ENCODE measurements around the gene ICA1L.
"Not testable (repeated sequence)": the region's sequence is repeated elsewhere in the genome, so short reads cannot be mapped to it uniquely, and the experiment has no call there.

ICA1L gene

GRCh38 chr2:202871300-202872141 is at the start of gene ICA1L:
Gene ICA1L, minus strand, starts transcription at chr2:202871766. Its CDS starts 42,757 bp downstream, at chr2:202829009.
- no peak for FAIRE-seq
- DNase-seq (ENCODE audit: insufficient read length, low spot score): peak; percentile 50

- DNase-seq (ENCODE audit: insufficient read length, low spot score) (no peak), FAIRE-seq (no peak)
These were observed 47.3 kb upstream of the ICA1L start for GRCh38 chr2:202918860-202919259.

GRCh38 chr2:202912342-202913201 is 41.0 kb upstream of the ICA1L start:
- not testable (repeated sequence) for DNase-seq (ENCODE audit: insufficient read length, low spot score); FAIRE-seq

GRCh38 chr2:202911512-202912341 is 40.2 kb upstream of the ICA1L start, which contains the start of the genes CARF and WDR12:
Gene CARF, plus strand, starts transcription at chr2:202912275. Its CDS starts 29,628 bp downstream, at chr2:202941903.
Gene WDR12, minus strand, starts transcription at chr2:202911673. Its CDS starts 197 bp downstream, at chr2:202911476.
- FAIRE-seq: peak; percentile 97
- DNase-seq (ENCODE audit: insufficient read length, low spot score): peak; percentile 57

- no peak for DNase-seq (ENCODE audit: insufficient read length, low spot score)
- FAIRE-seq: no peak
These were observed 39.6 kb upstream of the ICA1L start for GRCh38 chr2:202911203-202911511.

- no peak for DNase-seq (ENCODE audit: insufficient read length, low spot score)
- FAIRE-seq: no peak
These were observed 39.1 kb upstream of the ICA1L start for GRCh38 chr2:202910698-202911097.

- not testable (repeated sequence) for FAIRE-seq; DNase-seq (ENCODE audit: insufficient read length, low spot score)
These were observed 38.7 kb upstream of the ICA1L start for GRCh38 chr2:202910250-202910649.

GRCh38 chr2:202909394-202910192 is 38.0 kb upstream of the ICA1L start:
- no peak for DNase-seq (ENCODE audit: insufficient read length, low spot score)

GRCh38 chr2:202908186-202908585 is 36.6 kb upstream of the ICA1L start:
- DNase-seq (ENCODE audit: insufficient read length, low spot score) (no peak), FAIRE-seq (no peak)

More at GRCh38 chr2:202909394-202910192, 38.0 kb upstream of the ICA1L start:
- no peak for FAIRE-seq

- not testable (repeated sequence) for DNase-seq (ENCODE audit: insufficient read length, low spot score); FAIRE-seq
These were observed 33.9 kb upstream of the ICA1L start for GRCh38 chr2:202905507-202905906.

GRCh38 chr2:202885190-202885589 is 13.6 kb upstream of the ICA1L start:
- DNase-seq (ENCODE audit: insufficient read length, low spot score) (no peak), FAIRE-seq (no peak)

GRCh38 chr2:202883987-202884675 is 12.6 kb upstream of the ICA1L start:
- FAIRE-seq (no peak), DNase-seq (ENCODE audit: insufficient read length, low spot score) (no peak)

- DNase-seq (ENCODE audit: insufficient read length, low spot score) (no peak), FAIRE-seq (no peak)
These were observed 10.0 kb upstream of the ICA1L start for GRCh38 chr2:202881570-202881969.

GRCh38 chr2:202877699-202878098 is 6.1 kb upstream of the ICA1L start:
- DNase-seq (ENCODE audit: insufficient read length, low spot score) (no peak), FAIRE-seq (no peak)

GRCh38 chr2:202870431-202871299 is 901 bp downstream of the ICA1L start:
- FAIRE-seq: peak; percentile 96
- peak; percentile 53 for DNase-seq (ENCODE audit: insufficient read length, low spot score)

GRCh38 chr2:202861987-202862386 is 9.6 kb downstream of the ICA1L start:
- no peak for DNase-seq (ENCODE audit: insufficient read length, low spot score)
- no peak for FAIRE-seq

GRCh38 chr2:202858601-202859000 is 13.0 kb downstream of the ICA1L start:
- no peak for DNase-seq (ENCODE audit: insufficient read length, low spot score)
- no peak for FAIRE-seq

- not testable (repeated sequence) for FAIRE-seq; DNase-seq (ENCODE audit: insufficient read length, low spot score)
These were observed 22.2 kb downstream of the ICA1L start for GRCh38 chr2:202849343-202849742.
